HG03460 (cell line): Measurements from ENCODE around the gene IMPG1.

Experiments used
- ATAC-seq: cut with Tn5 transposase; IDR thresholded peaks from one replicate; pipeline ENCODE4 v1.9.1; 2021; ENCODE audit not compliant: unreplicated experiment

IMPG1 gene, protein sequence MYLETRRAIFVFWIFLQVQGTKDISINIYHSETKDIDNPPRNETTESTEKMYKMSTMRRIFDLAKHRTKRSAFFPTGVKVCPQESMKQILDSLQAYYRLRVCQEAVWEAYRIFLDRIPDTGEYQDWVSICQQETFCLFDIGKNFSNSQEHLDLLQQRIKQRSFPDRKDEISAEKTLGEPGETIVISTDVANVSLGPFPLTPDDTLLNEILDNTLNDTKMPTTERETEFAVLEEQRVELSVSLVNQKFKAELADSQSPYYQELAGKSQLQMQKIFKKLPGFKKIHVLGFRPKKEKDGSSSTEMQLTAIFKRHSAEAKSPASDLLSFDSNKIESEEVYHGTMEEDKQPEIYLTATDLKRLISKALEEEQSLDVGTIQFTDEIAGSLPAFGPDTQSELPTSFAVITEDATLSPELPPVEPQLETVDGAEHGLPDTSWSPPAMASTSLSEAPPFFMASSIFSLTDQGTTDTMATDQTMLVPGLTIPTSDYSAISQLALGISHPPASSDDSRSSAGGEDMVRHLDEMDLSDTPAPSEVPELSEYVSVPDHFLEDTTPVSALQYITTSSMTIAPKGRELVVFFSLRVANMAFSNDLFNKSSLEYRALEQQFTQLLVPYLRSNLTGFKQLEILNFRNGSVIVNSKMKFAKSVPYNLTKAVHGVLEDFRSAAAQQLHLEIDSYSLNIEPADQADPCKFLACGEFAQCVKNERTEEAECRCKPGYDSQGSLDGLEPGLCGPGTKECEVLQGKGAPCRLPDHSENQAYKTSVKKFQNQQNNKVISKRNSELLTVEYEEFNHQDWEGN

DNA sequence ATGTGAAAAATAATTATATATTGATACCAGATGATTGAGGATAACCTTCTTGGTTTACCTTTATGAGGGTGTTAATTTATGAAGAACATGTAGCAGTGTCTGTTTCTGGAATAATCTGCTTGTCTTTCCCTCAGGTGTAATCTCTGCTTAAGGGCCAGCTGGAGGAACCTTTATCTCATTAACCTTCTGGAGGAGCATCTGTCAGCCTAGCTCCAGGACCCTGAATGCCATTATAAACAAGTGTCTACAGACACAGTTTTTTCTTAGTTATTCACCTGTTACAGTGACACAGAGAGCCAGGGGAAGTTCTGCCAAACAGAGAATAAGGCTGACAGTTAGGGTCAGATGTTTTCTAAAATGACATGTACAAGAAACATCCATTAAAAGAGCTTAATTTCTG is at the start of gene IMPG1:
TSS of gene IMPG1 (minus strand) at position 101 of the 400 bp plus-strand sequence. CDS start 174 bp downstream, outside the sequence.
- ATAC-seq, result no peak

DNA sequence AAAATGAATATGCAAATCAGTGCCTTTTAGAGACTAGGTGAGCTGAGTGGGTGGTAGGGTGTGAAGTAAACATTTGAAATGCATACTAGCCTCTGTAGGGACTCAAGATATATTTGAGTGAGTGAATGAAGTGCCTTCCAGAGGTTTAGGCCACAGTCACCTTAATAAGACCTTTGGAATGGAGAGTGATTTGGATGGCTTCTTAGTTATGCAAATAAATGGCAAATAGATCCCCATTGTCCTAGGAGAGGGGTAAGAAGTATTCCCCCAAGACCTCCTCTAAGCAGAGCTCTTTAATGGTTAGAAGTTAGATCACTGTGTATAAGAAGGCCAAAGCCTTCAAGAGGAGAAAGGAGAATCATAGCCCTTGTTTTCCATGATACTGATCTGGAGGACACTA is 47.8 kb upstream of the IMPG1 start:
- no peak for ATAC-seq

DNA sequence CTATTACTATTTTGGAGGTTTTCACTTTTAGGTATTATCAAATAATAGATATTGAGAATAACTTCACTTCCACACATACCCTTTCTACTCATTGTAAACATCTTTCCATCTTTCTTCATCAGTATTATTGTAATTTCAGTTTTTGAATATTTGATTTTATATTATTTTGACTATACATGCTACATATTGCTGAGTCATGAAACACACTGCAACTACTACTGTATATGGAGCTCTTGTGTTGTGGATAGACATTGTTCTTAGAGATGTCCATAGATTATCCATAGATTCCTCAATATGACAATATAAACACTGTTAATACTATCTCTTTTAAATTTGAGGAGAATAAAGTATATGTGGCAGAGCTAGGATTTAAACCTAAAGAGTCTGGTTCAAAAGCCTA is 819 bp upstream of the IMPG1 start:
- no peak for ATAC-seq

DNA sequence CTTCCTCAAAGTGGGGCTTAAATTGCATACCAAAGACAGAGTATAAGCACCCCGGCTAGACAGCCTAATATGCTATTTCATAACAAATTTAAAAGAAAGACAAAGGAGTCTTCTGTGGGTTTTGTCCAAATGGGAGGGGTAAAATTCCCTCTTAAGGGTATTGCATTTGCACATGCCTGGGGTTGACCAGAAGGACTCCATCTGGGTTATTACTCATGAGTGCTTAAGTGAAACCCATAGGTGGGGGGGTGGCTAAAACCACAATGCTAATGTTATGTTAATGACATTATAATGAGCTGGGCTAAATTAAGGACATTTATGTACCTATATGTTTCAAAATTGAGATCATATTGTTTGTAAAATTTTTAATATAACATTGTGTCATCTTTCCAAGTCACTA is 15.0 kb downstream of the IMPG1 start:
- no peak for ATAC-seq

DNA sequence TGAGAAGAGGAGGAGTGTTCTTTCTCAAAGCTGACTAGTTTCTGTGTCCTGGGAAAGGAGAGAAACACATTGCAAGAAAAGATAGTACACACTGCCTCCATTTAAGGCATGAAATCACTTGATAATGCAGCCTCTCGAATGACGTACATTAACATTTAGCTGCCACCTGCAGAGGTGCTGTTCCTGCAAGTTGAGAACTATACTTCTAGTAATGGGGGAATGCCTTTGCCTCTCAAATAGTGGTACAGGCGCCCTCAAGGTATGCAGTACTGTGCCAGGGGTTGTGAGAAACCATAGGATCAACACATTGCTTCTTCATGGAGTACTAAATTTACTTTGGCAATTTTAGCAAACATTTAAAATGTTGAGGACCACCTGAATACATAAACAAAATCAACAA is 20.1 kb downstream of the IMPG1 start:
- no peak for ATAC-seq

DNA sequence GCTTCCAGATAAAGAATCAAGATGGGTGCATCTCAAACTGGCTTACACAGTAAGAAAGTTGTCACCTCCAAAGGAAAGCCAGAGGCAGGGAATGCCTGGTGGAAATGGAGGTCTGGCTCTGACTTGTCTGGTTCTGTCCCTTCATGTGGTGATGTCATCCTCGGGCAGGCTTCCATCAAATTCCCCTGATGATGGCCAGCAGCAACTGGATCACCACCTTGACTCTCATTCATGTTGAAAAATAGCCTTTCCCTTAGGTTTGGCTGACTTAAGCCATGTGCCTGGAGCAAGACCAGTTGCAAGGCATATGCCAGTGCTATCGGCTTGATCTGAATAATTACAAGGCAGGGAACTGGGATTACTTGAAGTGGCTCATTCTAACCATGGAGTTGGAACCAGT is 28.8 kb downstream of the IMPG1 start:
- ATAC-seq, result no peak

DNA sequence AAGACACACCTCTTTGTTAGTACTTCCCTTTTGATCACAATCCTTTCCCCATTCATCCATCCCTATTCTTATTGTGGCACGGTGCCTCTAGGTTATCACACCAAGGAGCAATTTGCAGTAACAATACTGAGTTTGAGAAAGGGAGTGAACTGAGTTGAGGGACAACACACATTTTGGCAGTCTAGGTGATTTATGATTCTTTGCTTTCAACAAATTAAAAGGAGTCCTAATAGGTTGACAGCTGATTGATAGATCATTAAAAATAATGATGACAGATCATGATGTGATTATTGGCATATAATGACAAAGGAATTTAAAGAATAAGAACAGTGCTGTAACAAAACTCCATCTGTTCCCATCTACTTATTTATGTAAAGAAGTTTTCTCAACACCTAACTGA is 36.7 kb downstream of the IMPG1 start:
- ATAC-seq, result no peak

DNA sequence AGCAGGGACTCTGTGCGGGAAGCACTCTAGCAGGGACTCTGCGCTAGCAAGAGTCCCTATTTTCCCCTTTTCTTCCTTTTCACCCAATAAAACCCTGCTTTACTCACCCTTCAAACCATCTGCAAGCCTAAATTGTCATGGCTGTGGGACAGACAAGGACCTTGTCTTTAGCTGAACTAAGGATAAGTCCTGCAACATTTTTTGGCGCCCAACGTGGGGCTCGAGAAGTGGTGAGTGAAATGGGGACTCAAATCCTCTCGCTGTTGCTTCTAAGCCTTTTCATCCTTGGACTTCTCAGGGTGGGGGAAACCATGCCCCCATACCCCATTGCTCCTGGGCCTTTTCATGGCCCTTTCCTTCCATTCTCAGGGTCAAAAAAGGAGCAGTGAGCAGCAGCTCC is 46.4 kb downstream of the IMPG1 start:
- no peak for ATAC-seq

DNA sequence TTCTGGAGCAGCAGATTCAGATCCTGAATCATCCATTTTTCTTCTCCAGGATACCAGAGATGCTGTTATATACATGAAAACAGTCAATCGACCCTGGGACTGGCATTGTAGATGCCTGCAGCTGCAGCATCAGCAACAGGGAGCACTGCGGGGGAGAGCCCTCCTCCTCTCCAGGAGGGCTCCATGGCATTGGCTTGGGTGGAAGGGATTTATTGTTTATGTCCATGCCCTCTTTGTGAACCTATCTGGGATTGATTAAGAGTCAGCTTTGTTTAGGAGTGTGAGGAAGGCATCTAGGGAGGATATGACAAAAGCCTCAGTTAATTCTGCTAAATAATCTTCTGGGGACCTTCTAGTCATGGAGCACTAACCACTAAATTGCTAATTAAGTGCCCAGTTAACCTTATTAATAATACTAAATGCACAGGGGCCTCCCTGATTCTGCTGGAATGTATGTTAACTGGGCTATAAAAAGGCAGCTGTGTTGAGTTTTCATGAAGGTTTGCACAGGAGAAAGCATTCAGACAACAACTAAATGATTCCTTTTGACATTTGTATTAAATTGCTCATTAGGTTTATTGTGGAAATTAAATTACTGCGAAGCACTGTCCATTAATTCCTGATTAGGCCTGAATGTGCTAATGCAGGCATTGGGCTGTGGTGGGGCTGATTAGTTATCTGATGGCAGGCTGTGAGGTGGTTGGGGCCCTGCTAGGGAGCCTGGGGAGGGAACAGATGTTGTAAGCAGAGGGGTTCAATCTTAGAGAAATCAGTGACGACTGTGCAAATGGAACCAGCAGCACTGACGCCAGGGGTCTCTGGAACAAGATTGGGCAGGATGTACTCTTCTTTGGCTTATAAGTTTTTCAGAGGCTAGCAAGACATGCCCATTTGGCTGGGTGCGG is 57.6 kb downstream of the IMPG1 start:
- ATAC-seq, result no peak

DNA sequence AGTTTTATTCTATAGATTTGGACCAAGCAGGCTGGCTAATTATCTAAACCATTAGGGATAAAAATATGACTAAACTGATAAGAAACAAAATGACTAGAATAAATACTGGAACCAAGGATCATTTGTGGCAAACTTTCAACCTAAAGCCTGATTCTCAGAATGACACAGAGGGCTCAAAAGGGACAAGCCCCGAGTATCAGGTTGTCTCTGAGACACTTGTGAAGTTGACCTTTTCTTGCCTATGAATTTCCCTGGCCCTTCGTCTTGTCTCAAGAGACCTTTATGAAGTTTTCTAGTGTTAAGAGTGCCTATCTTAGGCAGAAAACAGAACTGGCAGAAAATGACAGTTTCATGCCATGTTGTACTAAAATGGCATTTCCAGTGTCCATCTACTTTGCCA is 68.3 kb downstream of the IMPG1 start:
- no peak for ATAC-seq

DNA sequence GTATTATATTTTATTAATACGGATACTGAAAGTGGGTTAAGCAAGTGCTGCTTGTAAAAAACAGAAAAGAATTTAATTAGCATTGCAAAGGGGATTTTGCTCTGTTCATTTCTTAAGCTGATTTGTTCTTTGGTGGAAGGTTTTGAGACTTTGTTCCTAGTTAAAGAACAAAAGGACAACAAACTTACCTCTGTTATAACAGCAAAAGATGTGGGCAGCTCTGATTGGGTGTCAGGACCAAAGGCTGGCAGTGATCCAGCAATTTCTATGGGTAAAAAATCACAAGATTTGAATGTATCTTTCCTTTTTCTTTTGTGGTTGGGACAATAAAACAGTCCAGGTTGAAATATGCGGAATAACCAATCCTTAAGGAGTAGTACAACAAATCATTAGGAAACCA is 68.8 kb downstream of the IMPG1 start:
- ATAC-seq, result no peak

DNA sequence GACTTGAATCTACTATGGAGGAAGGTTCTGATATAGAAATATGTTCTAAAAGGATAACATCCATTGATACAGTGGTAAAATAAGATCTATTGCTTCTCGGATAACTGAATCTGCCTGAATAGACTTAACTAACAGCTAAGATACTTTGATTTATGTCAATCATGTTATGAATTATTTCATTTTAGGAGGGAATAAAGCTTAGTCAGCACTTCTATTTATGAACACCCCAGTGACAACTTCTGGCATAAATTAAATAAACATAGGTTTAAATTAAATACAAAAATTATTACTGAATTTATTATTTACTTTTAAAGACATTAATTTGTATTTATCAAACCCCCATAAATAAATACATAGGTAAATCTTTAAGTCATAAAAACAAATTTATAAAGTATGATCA is 69.3 kb downstream of the IMPG1 start:
- ATAC-seq, result no peak

DNA sequence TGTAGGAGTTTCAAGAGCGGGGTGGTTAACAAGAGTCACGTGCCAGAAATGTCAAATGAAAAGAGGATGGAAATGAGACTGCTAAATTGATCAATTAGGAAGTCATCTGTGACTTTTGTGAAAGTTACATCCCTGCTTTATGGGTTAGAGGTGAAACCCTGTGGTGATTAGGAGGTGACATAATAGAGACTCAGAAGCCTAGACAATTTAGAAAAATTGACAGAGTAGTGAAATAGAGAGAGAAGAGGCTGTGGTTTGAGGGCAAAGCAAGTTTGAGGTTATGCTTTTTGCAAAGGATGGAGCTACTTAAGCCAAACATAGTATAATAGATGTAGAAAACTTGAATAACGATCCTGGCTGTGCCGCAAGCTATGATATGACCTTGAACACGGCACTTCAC is 71.8 kb downstream of the IMPG1 start:
- ATAC-seq, result no peak

DNA sequence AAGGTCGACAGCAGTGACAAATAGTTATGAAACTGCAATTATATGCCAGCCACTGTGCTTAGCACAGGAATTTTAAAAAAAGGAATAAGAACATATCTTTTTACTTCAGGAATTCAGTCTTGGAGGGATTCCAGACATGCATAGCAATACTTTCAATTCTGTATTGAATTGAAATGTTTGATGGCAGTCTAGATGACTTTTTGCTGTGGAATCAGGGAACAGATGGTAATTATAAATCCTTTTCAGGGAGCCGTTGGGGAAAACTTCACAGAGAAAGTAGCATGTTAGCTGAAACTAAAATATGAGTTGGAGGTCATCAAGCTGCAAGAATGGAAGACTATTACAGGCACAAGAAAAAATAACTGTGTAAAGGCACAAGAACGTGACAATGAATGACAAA is 74.8 kb downstream of the IMPG1 start:
- no peak for ATAC-seq

DNA sequence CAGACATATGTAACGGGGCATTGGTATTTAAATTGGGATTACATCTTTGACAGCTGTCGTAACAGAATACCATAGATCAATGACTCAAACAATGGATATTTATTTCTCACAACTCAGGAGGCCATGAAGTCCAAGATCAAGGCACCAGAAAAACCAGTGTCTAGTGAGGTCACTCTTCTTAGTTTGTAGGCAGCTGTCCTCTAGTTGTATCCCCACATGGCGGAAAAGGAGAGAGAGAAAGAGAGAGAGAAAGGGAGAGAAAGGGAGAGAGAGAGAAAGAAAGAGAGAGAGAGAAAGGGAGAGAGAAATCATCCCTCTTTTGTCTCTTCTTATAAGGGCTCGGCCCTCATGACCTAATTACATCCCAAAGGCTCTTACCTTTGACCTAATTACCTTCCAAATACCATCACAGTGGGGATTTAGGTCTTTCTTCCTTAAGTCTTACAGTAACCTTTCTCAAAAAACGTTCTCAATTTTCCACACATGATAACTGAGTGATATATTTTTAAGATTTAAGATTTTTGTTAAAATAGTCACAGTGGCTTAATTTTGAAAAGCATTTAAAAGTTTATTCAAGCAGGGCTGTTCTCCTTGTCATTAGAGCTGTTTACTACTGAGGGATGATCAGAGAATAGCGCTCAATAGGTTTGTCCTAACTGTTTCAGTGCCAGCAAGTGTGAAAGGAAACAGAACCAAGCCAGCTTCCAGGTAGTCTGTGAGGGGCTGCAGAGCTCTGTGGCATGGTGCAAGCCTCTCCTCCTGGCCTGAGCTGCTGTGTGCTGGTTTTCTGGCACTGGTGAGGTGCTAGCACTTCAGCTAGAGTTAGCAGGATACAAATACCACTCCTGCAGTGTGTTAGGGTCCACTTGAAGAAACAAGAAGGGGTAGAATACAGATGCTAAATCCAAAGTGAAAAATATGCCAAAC is 79.0 kb downstream of the IMPG1 start:
- ATAC-seq, result no peak

DNA sequence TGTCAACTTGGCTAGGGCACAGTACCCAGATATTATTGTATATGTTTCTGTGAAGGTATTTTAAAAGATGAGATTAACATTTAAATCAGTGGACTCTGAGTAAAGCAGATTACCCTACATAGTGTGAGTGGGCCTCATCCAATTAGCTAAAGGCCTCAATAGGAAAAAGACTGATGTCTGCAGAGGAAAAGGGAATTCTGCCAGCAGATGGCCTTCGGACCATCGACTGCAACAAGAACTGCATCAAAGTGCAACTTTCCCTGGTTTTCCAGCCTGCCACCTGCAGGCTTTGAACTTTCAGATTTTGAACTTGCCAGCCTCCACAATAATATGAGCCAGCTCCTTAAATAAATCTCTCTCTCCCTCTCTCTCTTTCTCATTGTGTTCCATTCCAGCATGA is 80.5 kb downstream of the IMPG1 start:
- ATAC-seq, result no peak

DNA sequence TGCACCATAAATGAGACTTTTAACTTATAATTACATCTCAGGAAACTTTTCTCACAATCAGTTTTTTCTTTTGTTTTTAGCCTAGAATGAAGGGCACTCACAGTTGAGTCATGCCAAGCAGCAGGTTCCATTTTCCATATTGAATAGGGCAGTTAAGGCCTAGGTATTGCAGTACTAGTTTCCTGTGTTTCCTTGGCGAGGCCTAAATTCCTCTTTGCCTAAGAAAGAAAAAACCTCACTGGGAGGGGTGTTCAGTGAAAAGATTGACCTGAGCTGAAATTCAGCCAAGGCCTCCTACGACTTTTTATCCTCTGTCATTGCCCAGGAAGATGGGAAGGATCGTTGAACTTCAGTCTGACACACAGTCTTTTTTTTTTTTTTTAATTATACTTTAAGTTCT is 85.5 kb downstream of the IMPG1 start:
- no peak for ATAC-seq

DNA sequence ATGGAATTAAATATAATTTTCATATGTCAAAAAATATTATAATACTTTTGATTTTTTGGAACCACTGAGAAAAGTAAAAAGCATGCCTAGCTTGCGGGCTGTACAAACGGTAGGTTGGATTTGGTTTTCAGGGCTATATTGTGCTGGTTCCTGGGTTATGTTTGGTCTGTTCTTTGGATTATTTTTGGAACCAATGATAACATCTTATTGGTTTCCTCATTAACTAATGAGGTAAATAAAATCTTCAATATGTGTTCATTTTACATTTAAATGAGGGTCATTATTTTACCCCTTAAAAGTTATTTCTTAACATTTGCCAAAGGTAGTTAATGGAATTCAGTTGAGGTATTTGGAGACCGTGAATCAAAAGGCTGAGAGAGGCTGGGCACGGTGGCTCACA is 96.6 kb downstream of the IMPG1 start:
- no peak for ATAC-seq

DNA sequence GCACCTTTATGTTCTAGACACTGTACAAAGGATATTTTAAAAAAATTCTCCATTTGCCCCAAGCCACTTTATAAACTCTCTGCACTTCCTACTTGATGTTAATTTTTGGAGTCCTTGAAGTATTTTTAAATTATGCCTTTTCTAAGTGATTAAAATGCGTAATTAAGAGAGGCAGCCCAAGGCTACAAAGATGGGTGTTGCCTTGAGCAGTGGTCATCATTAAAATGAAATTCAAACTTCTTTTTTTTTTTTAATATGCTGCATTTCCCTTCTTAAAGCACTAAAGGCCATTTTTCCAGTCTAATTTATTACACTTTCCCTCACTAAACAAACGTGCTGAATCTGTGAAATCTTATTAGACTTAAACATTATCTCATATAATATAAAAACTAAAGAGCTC is 102.4 kb downstream of the IMPG1 start:
- ATAC-seq, result no peak

DNA sequence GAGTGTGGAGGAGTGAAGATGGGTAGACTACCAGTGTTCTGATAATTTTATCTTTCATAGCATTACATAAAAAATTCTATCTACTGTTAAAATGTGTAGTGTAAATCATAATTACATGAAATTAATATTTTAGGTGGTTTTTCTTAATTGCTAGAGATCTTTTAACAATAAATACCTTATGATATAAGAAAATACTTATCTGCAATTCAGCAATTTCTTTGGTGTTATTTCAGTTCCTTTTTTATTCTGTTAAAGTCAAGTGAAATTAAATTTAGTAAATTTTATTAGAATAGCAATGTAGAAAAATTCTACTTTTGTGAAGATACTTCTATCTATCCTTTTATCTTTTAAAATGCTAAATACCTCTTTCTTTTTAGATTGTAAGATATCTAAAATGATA is 104.3 kb downstream of the IMPG1 start:
- ATAC-seq, result no peak
